ENCODE data around the gene CEP350.

Gene CEP350

GRCh38 chr1:179968284-179968993 lies 13.8 kb downstream of the CEP350 start:
- no peak for ATAC-seq (ENCODE audit: low read depth)
- TF ChIP-seq CTCF (IDR thresholded peaks at IDR 0.05; ENCODE audit: poor library complexity, severe bottlenecking): no peak
- H3K27ac ChIP-seq (ENCODE audit: poor library complexity, severe bottlenecking): no peak overlapping the region
- no peaks in the 10 kb centered on the region for H3K9me3 ChIP-seq (ENCODE audit: severe bottlenecking)
- H3K4me3 ChIP-seq (ENCODE audit: severe bottlenecking): no peak overlapping the region
- H3K4me1 ChIP-seq (ENCODE audit: insufficient read depth, poor library complexity, severe bottlenecking): no peaks in the 10 kb centered on the region
- H3K27me3 ChIP-seq (ENCODE audit: insufficient read depth, poor library complexity, severe bottlenecking): no peaks in the 10 kb centered on the region
- no peak for DNase-seq (ENCODE audit: low spot score)
- peaks cover 4% of the 10 kb centered on the region; the same call in 1 of the 2 replicates for H3K36me3 ChIP-seq (ENCODE audit: low read depth)

- Histone ChIP-seq H3K4me1 (ENCODE audit: insufficient read depth, poor library complexity, severe bottlenecking) (no peaks in the 10 kb centered on the region), H3K36me3 (ENCODE audit: low read depth) (peaks cover 4% of the 10 kb centered on the region; the same call in 1 of the 2 replicates), H3K27me3 (ENCODE audit: insufficient read depth, poor library complexity, severe bottlenecking) (no peaks in the 10 kb centered on the region), H3K9me3 (ENCODE audit: severe bottlenecking) (no peaks in the 10 kb centered on the region), H3K27ac (ENCODE audit: poor library complexity, severe bottlenecking) (no peak overlapping the region), H3K4me3 (ENCODE audit: severe bottlenecking) (no peak overlapping the region)
- DNase-seq (ENCODE audit: low spot score): no peak
- no peak for TF ChIP-seq CTCF (IDR thresholded peaks at IDR 0.05; ENCODE audit: poor library complexity, severe bottlenecking)
- ATAC-seq (ENCODE audit: low read depth): no peak
These were observed 14.6 kb downstream of the CEP350 start for GRCh38 chr1:179968994-179969919.

GRCh38 chr1:179969962-179970361 lies 15.4 kb downstream of the CEP350 start:
- Histone ChIP-seq H3K4me3 (ENCODE audit: severe bottlenecking) (no peak overlapping the region), H3K4me1 (ENCODE audit: insufficient read depth, poor library complexity, severe bottlenecking) (no peaks in the 10 kb centered on the region), H3K27me3 (ENCODE audit: insufficient read depth, poor library complexity, severe bottlenecking) (no peaks in the 10 kb centered on the region), H3K9me3 (ENCODE audit: severe bottlenecking) (no peaks in the 10 kb centered on the region), H3K36me3 (ENCODE audit: low read depth) (peaks cover 4% of the 10 kb centered on the region; the same call in 1 of the 2 replicates), H3K27ac (ENCODE audit: poor library complexity, severe bottlenecking) (no peak overlapping the region)
- no peak for TF ChIP-seq CTCF (IDR thresholded peaks at IDR 0.05; ENCODE audit: poor library complexity, severe bottlenecking)
- no peak for ATAC-seq (ENCODE audit: low read depth)
- no peak for DNase-seq (ENCODE audit: low spot score)

GRCh38 chr1:179971563-179972496 lies 17.2 kb downstream of the CEP350 start:
- Histone ChIP-seq H3K27ac (ENCODE audit: poor library complexity, severe bottlenecking) (no peak overlapping the region), H3K27me3 (ENCODE audit: insufficient read depth, poor library complexity, severe bottlenecking) (no peaks in the 10 kb centered on the region), H3K9me3 (ENCODE audit: severe bottlenecking) (no peaks in the 10 kb centered on the region), H3K4me3 (ENCODE audit: severe bottlenecking) (no peak overlapping the region), H3K36me3 (ENCODE audit: low read depth) (no peaks in the 10 kb centered on the region; the same call in 1 of the 2 replicates), H3K4me1 (ENCODE audit: insufficient read depth, poor library complexity, severe bottlenecking) (no peaks in the 10 kb centered on the region)
- no peak for ATAC-seq (ENCODE audit: low read depth)
- DNase-seq (ENCODE audit: low spot score): no peak
- TF ChIP-seq CTCF (IDR thresholded peaks at IDR 0.05; ENCODE audit: poor library complexity, severe bottlenecking): no peak

All from RWPE2 (cell line).